Measurements from ENCODE around the gene FGF14. TPM values are rescaled to one million over a fixed set of nuclear protein-coding genes. Genes with fewer than 3 reads are reported as not detected.
A peak's percentile ranks its signal among the peaks of the same experiment; 100 is the strongest.

FGF14 gene
- total RNA-seq, 3 donors from 2014 or later, result under 0.01 to 0.29 (median under 0.01) TPM

GRCh38 chr13:101708115-101708514 is 693.7 kb downstream of the FGF14 start:
- H3K4me3 ChIP-seq, result no peak overlapping the region
- H3K36me3 ChIP-seq, result no peaks in the 10 kb centered on the region
- no peaks in the 10 kb centered on the region for H3K9me3 ChIP-seq
- intact Hi-C loops (cut with DNase I; ENCODE audit: low total_unique reads), result no loop called here
- no peak overlapping the region for H3K27ac ChIP-seq
- no peaks in the 10 kb centered on the region for H3K27me3 ChIP-seq
- no peak for DNase-seq (ENCODE audit: low spot score in 2 of 2)
- TF ChIP-seq POLR2AphosphoS5 (IDR thresholded peaks at IDR 0.05) (no peak), CTCF (IDR thresholded peaks at IDR 0.05) (no peak)
- no peaks in the 10 kb centered on the region for H3K4me1 ChIP-seq

GRCh38 chr13:101707659-101708058 is 694.2 kb downstream of the FGF14 start:
- Histone ChIP-seq H3K27ac (no peak overlapping the region), H3K4me3 (no peak overlapping the region), H3K27me3 (no peaks in the 10 kb centered on the region), H3K9me3 (no peaks in the 10 kb centered on the region), H3K4me1 (no peaks in the 10 kb centered on the region), H3K36me3 (no peaks in the 10 kb centered on the region)
- intact Hi-C loops (cut with DNase I; ENCODE audit: low total_unique reads), result no loop called here
- DNase-seq (ENCODE audit: low spot score in 2 of 2), result no peak
- no peak for TF ChIP-seq CTCF (IDR thresholded peaks at IDR 0.05)
- TF ChIP-seq POLR2AphosphoS5 (IDR thresholded peaks at IDR 0.05), result no peak
- no peak for TF ChIP-seq POLR2A (IDR thresholded peaks at IDR 0.05)

- Histone ChIP-seq H3K4me1 (no peaks in the 10 kb centered on the region), H3K27me3 (no peaks in the 10 kb centered on the region), H3K27ac (no peak overlapping the region), H3K4me3 (no peak overlapping the region), H3K36me3 (no peaks in the 10 kb centered on the region), H3K9me3 (no peaks in the 10 kb centered on the region)
- peak in 1 of 2 donors; percentile 30 for DNase-seq (ENCODE audit: low spot score in 2 of 2)
- intact Hi-C loops (cut with DNase I; ENCODE audit: low total_unique reads), result no loop called here
- TF ChIP-seq POLR2A (IDR thresholded peaks at IDR 0.05) (no peak), POLR2AphosphoS5 (IDR thresholded peaks at IDR 0.05) (peak in 1 of 3 donors; percentile 42)
These were observed 695.2 kb downstream of the FGF14 start for GRCh38 chr13:101706651-101707050.

GRCh38 chr13:101703838-101704237 is 698.0 kb downstream of the FGF14 start:
- no peaks in the 10 kb centered on the region for H3K9me3 ChIP-seq
- intact Hi-C loops (cut with DNase I; ENCODE audit: low total_unique reads), result no loop called here

GRCh38 chr13:101703081-101703480 is 698.8 kb downstream of the FGF14 start:
- H3K4me3 ChIP-seq, result no peak overlapping the region
- H3K27me3 ChIP-seq, result no peaks in the 10 kb centered on the region
- H3K36me3 ChIP-seq, result no peaks in the 10 kb centered on the region
- no peaks in the 10 kb centered on the region for H3K4me1 ChIP-seq
- intact Hi-C loops (cut with DNase I; ENCODE audit: low total_unique reads), result no loop called here
- no peak for TF ChIP-seq POLR2A (IDR thresholded peaks at IDR 0.05)
- TF ChIP-seq POLR2AphosphoS5 (IDR thresholded peaks at IDR 0.05), result no peak
- no peak for TF ChIP-seq CTCF (IDR thresholded peaks at IDR 0.05)
- no peak overlapping the region for H3K27ac ChIP-seq
- no peak for DNase-seq (ENCODE audit: low spot score in 2 of 2)
- H3K9me3 ChIP-seq, result no peaks in the 10 kb centered on the region

More at GRCh38 chr13:101703838-101704237, 698.0 kb downstream of the FGF14 start:
- TF ChIP-seq POLR2A (IDR thresholded peaks at IDR 0.05), result no peak
- TF ChIP-seq CTCF (IDR thresholded peaks at IDR 0.05), result no peak
- TF ChIP-seq POLR2AphosphoS5 (IDR thresholded peaks at IDR 0.05), result no peak
- H3K27me3 ChIP-seq, result no peaks in the 10 kb centered on the region
- no peak for DNase-seq (ENCODE audit: low spot score in 2 of 2)
- no peak overlapping the region for H3K4me3 ChIP-seq
- H3K4me1 ChIP-seq, result no peaks in the 10 kb centered on the region
- H3K27ac ChIP-seq, result no peak overlapping the region
- no peaks in the 10 kb centered on the region for H3K36me3 ChIP-seq

- H3K4me3 ChIP-seq, result no peak overlapping the region
- no peaks in the 10 kb centered on the region for H3K36me3 ChIP-seq
- H3K27me3 ChIP-seq, result no peaks in the 10 kb centered on the region
- intact Hi-C loops (cut with DNase I; ENCODE audit: low total_unique reads), result no loop called here
- no peaks in the 10 kb centered on the region for H3K9me3 ChIP-seq
- no peaks in the 10 kb centered on the region for H3K4me1 ChIP-seq
- peak in 1 of 2 donors; percentile 20 for DNase-seq (ENCODE audit: low spot score in 2 of 2)
- H3K27ac ChIP-seq, result peak overlapping the region; percentile 37 to 59
- TF ChIP-seq POLR2AphosphoS5 (IDR thresholded peaks at IDR 0.05), result peak in 1 of 3 donors; percentile 26
- no peak for TF ChIP-seq POLR2A (IDR thresholded peaks at IDR 0.05)
These were observed 701.2 kb downstream of the FGF14 start for GRCh38 chr13:101700598-101700997.
